ENCODE measurements around the gene PRKCD. TPM values are rescaled to one million over a fixed set of nuclear protein-coding genes. Genes with fewer than 3 reads are reported as not detected.

Gene PRKCD
- total and polyA plus RNA-seq, 7 experiments from 2014 or later = 7.7 to 72.8 (median 17.5) TPM

- Histone ChIP-seq H3K4me1 (ENCODE audit: control insufficient read depth in 2 of 2, insufficient read depth in 2 of 2, low read length in 2 of 2) (peaks cover 9% of the 10 kb centered on the region in 2 donors), H3K27me3 (ENCODE audit: control insufficient read depth in 2 of 2, insufficient read depth in 2 of 2, low read length in 2 of 2) (no peaks in the 10 kb centered on the region), H3K9me3 (ENCODE audit: control insufficient read depth in 2 of 3, low read length in 3 of 3) (no peaks in the 10 kb centered on the region), H3K27ac (ENCODE audit: low read depth, low read length) (no peak overlapping the region), H3K36me3 (ENCODE audit: control insufficient read depth in 2 of 3, insufficient read depth in 3 of 3, low read length in 3 of 3) (no peaks in the 10 kb centered on the region), H3K4me3 (ENCODE audit: low read length) (no peak overlapping the region)
- DNase-seq = peak in 8 of 9 donors; percentile 20 to 61 (median 41)
- H3K9me3 Mint-ChIP-seq = no peaks in the 10 kb centered on the region
- H3K27ac Mint-ChIP-seq = no peak overlapping the region
- CTCF ChIA-PET = interaction anchor here (0.9 to 3.8 kb wide), 8 partner anchors 17 to 76 kb away, joined by 3 to 21 read pairs (median 4); no protein-coding TSS in a partner anchor
- H3K36me3 Mint-ChIP-seq = peaks cover 0 to 1% (median 0%) of the 10 kb centered on the region in 5 donors
- H3K4me3 Mint-ChIP-seq = no peak overlapping the region
- H3K27me3 Mint-ChIP-seq = no peaks in the 10 kb centered on the region
- ATAC-seq = peak; percentile 55
- peaks cover 4 to 23% (median 16%) of the 10 kb centered on the region in 7 donors for H3K4me1 Mint-ChIP-seq
- POLR2A ChIA-PET = interaction anchor here (0.9 to 2.2 kb wide), 3 partner anchors 10 to 61 kb away, joined by 3 to 6 read pairs (median 4); no protein-coding TSS in a partner anchor
- intact Hi-C loops (cut with micrococcal nuclease) = loop anchor here (1.0 to 2.0 kb wide), 4 partner anchors 20 to 213 kb away; partner anchors contain the start of gene DCP1A (in 1 of the 2)
Observed at GRCh38 chr3:53134631-53135232, 26.3 kb upstream of the PRKCD start.

- no peak overlapping the region for H3K4me3 ChIP-seq (ENCODE audit: low read length)
- no peaks in the 10 kb centered on the region for H3K4me1 ChIP-seq (ENCODE audit: control insufficient read depth in 2 of 2, insufficient read depth in 2 of 2, low read length in 2 of 2)
- no peaks in the 10 kb centered on the region for H3K36me3 Mint-ChIP-seq
- ATAC-seq = no peak
- no peaks in the 10 kb centered on the region for H3K9me3 ChIP-seq (ENCODE audit: control insufficient read depth in 2 of 3, low read length in 3 of 3)
- intact Hi-C loops (cut with micrococcal nuclease) = no loop called here
- H3K36me3 ChIP-seq (ENCODE audit: control insufficient read depth in 2 of 3, insufficient read depth in 3 of 3, low read length in 3 of 3) = no peaks in the 10 kb centered on the region
- no peak for DNase-seq
- H3K27me3 ChIP-seq (ENCODE audit: control insufficient read depth in 2 of 2, insufficient read depth in 2 of 2, low read length in 2 of 2) = no peaks in the 10 kb centered on the region
- ChIA-PET POLR2A (no interaction called here), CTCF (no interaction called here)
- H3K9me3 Mint-ChIP-seq = no peaks in the 10 kb centered on the region
- H3K27ac ChIP-seq (ENCODE audit: low read depth, low read length) = no peak overlapping the region
- peaks cover 0 to 9% (median 0%) of the 10 kb centered on the region in 7 donors for H3K4me1 Mint-ChIP-seq
- H3K4me3 Mint-ChIP-seq = no peak overlapping the region
- H3K27ac Mint-ChIP-seq = no peak overlapping the region
- no peaks in the 10 kb centered on the region for H3K27me3 Mint-ChIP-seq
Observed at GRCh38 chr3:53137221-53137620, 23.8 kb upstream of the PRKCD start.

- H3K4me1 ChIP-seq (ENCODE audit: control insufficient read depth in 2 of 2, insufficient read depth in 2 of 2, low read length in 2 of 2) = no peaks in the 10 kb centered on the region
- Mint-ChIP-seq H3K27ac (no peak overlapping the region), H3K27me3 (no peaks in the 10 kb centered on the region), H3K36me3 (no peaks in the 10 kb centered on the region), H3K4me1 (peaks cover 0 to 6% (median 0%) of the 10 kb centered on the region in 7 donors), H3K4me3 (no peak overlapping the region), H3K9me3 (no peaks in the 10 kb centered on the region)
- ATAC-seq = peak; percentile 58
- H3K9me3 ChIP-seq (ENCODE audit: control insufficient read depth in 2 of 3, low read length in 3 of 3) = no peaks in the 10 kb centered on the region
- intact Hi-C loops (cut with micrococcal nuclease) = no loop called here
- H3K27me3 ChIP-seq (ENCODE audit: control insufficient read depth in 2 of 2, insufficient read depth in 2 of 2, low read length in 2 of 2) = no peaks in the 10 kb centered on the region
- H3K36me3 ChIP-seq (ENCODE audit: control insufficient read depth in 2 of 3, insufficient read depth in 3 of 3, low read length in 3 of 3) = no peaks in the 10 kb centered on the region
- CTCF ChIA-PET = interaction anchor here (0.6 kb wide), 1 partner anchor 138 kb away, joined by 5 read pairs; no protein-coding TSS in a partner anchor
- POLR2A ChIA-PET = no interaction called here
- H3K4me3 ChIP-seq (ENCODE audit: low read length) = no peak overlapping the region
- H3K27ac ChIP-seq (ENCODE audit: low read depth, low read length) = no peak overlapping the region
- DNase-seq = no peak
Observed at GRCh38 chr3:53137835-53138446, 23.1 kb upstream of the PRKCD start.

DNA sequence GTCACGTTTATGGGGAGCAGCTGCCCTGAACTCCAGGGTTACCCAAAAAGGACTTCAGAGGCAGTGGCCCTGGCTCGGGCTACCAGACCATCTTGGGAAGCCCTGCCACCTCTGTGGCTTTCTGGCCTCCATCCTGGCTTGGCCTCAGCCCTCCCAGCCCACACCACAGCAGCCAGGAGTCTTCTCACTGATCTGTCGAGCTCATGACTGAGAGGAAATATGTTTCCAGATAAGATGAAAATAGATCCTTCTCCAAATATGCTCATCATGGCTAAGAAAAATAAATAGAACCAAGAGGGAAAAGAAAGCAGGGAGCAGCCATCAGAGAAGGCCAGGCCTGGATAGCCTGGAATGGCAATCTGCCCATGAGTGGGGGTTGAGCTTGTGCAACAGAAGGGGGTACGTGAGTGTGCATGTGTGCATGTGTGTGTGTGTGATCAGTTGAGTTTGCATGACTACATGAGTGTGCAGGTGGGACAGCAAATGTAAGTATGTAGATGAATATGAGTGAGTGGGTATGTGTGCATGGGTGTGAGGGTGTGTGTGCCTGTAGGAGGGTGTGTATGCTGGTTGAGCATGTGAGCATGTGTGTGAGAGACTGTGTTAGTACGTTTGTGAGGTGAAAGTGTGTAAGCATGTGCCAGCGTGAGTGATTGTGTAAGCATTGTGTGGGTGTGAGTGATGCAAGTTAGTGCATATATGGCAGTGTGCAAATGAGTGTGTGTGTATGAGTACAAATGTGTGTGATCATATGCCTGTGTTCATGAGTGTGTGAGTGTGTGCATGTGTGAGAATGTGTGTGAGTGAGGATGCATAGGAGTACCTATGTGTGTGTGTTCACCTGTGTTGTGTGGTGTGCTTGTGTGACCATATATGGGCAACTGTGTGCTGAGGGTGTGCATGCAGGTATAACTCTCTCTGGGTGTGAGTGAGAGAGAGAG, 20.8 kb upstream of the PRKCD start:
- Histone ChIP-seq H3K27me3 (ENCODE audit: control insufficient read depth in 2 of 2, insufficient read depth in 2 of 2, low read length in 2 of 2) (no peaks in the 10 kb centered on the region), H3K27ac (ENCODE audit: low read depth, low read length) (no peak overlapping the region), H3K36me3 (ENCODE audit: control insufficient read depth in 2 of 3, insufficient read depth in 3 of 3, low read length in 3 of 3) (no peaks in the 10 kb centered on the region), H3K9me3 (ENCODE audit: control insufficient read depth in 2 of 3, low read length in 3 of 3) (no peaks in the 10 kb centered on the region), H3K4me3 (ENCODE audit: low read length) (no peak overlapping the region), H3K4me1 (ENCODE audit: control insufficient read depth in 2 of 2, insufficient read depth in 2 of 2, low read length in 2 of 2) (no peaks in the 10 kb centered on the region)
- no peak overlapping the region for H3K27ac Mint-ChIP-seq
- H3K27me3 Mint-ChIP-seq = no peaks in the 10 kb centered on the region
- no peak for ATAC-seq
- peaks cover 0 to 6% (median 0%) of the 10 kb centered on the region in 7 donors for H3K4me1 Mint-ChIP-seq
- H3K9me3 Mint-ChIP-seq = no peaks in the 10 kb centered on the region
- CTCF ChIA-PET = no interaction called here
- POLR2A ChIA-PET = interaction anchor here (1.2 to 1.6 kb wide), 2 partner anchors 10 to 93 kb away, joined by 3 to 4 read pairs; partner anchors contain the start of gene RFT1
- H3K4me3 Mint-ChIP-seq = no peak overlapping the region
- DNase-seq = no peak
- H3K36me3 Mint-ChIP-seq = no peaks in the 10 kb centered on the region
- intact Hi-C loops (cut with micrococcal nuclease) = no loop called here

DNA sequence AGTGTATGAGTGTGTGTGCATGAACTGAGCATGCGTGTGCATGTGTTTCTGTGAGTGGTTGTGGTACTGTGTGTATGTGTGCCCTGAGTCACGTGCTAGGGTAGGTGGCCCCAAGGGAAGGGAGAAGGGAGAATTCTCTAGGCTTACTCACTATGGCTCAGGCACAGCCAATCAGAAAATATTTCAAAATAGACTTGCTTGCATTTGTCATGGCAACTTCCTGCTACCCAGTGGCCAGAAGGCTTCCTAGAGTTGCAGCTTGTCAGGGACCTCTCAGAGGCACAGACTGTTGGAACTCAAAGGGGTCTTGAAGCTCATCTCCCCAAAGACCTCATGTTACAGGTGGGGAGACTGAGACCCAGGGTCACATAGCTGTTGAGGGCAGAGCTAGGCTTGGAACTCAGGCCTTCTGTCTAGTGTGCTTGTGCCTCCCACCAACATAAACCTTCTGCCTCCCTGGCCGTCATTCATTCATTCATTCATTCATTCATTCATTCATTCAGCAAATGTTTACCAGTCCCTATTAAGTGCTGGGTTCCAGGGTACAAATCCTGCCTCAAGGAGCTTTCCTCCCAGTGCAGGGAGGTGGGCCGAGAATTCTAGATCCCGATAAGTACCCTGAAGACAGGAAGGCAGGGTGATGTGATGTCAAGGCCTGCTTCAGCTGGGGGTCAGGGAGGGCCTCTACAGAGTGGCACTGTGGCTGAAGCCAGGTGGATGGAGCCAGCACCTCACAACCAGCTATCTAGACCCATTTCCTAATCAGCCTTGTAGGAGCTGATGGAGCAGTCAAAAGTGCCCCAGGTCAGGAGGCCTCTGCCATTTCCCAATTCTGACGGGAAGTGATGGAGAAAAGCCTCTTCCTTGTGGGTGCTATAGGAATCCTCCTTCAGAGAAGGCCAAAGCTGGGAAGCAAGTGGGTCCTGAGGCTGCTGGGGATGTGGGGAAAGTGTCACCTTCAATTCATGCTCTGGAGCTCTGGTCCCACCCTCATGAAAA, 19.9 kb upstream of the PRKCD start:
- DNase-seq (no peak), ATAC-seq (peak; percentile 85)
- no peaks in the 10 kb centered on the region for H3K27me3 ChIP-seq (ENCODE audit: control insufficient read depth in 2 of 2, insufficient read depth in 2 of 2, low read length in 2 of 2)
- Mint-ChIP-seq H3K4me3 (no peak overlapping the region), H3K36me3 (no peaks in the 10 kb centered on the region), H3K27ac (no peak overlapping the region), H3K27me3 (no peaks in the 10 kb centered on the region), H3K4me1 (peaks cover 0 to 6% (median 0%) of the 10 kb centered on the region in 7 donors), H3K9me3 (no peaks in the 10 kb centered on the region)
- H3K4me1 ChIP-seq (ENCODE audit: control insufficient read depth in 2 of 2, insufficient read depth in 2 of 2, low read length in 2 of 2) = no peaks in the 10 kb centered on the region
- POLR2A ChIA-PET = interaction anchor here (0.8 to 1.6 kb wide), 3 partner anchors 9 to 92 kb away, joined by 3 to 5 read pairs (median 4); partner anchors contain the start of gene RFT1
- intact Hi-C loops (cut with micrococcal nuclease) = no loop called here
- CTCF ChIA-PET = interaction anchor here (0.5 to 1.4 kb wide), 2 partner anchors 10 to 200 kb away, joined by 3 to 4 read pairs; no protein-coding TSS in a partner anchor
- H3K9me3 ChIP-seq (ENCODE audit: control insufficient read depth in 2 of 3, low read length in 3 of 3) = no peaks in the 10 kb centered on the region
- H3K4me3 ChIP-seq (ENCODE audit: low read length) = no peak overlapping the region
- no peaks in the 10 kb centered on the region for H3K36me3 ChIP-seq (ENCODE audit: control insufficient read depth in 2 of 3, insufficient read depth in 3 of 3, low read length in 3 of 3)
- no peak overlapping the region for H3K27ac ChIP-seq (ENCODE audit: low read depth, low read length)
